ENCODE data around the gene MGAT4A. TPM values are rescaled to one million over a fixed set of nuclear protein-coding genes. Genes with fewer than 3 reads are reported as not detected.

The MGAT4A gene
- total RNA-seq, 2 donors from 2014 or later, result 13.2 to 37.4 TPM

DNA sequence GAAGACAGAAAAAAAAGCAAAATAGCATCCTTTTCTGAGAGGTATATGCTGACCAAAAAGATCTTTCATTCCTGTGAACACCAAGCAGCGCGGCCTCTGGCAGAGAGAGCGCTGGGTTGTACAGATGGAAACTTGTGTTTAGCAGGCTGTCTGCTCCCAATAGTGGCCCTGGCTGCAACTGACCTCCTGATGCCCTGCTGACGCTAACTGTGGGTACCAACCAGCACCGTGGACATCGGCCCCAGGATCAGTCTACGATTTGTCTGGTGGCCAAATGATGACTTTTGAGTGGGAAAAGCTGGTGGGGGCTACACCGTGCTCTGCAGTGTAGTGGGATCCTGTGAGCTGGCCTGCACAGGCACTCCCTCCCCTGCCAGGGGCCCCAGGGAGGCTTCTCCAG, 138.4 kb downstream of the MGAT4A start:
- Histone ChIP-seq H3K4me1 (no peaks in the 10 kb centered on the region), H3K9me3 (no peaks in the 10 kb centered on the region), H3K36me3 (peaks cover 5% of the 10 kb centered on the region), H3K4me3 (no peak overlapping the region), H3K27me3 (no peaks in the 10 kb centered on the region), H3K27ac (no peak overlapping the region)
- no peak for TF ChIP-seq CTCF (IDR thresholded peaks at IDR 0.05)
- DNase-seq (ENCODE audit: low spot score), result no peak

DNA sequence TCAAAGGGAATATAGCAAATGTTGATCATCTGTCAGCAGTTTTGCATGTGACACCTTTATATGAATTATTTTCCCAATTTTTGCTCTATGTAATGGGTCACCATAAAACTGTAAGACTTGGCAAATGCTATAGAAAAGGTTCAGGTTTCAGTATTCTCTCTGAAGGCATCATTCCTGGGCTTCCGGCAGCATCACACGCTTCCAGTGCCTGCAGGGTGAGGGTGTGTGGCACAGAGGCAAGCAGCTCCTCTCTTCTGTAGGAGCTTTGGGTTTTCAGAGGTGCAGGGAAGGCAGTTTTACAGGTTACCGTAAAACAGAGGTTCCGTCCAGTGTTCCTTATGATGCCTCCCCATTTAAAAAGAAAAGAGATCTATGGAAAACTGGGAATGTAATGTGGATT, 141.4 kb downstream of the MGAT4A start:
- no peak for TF ChIP-seq CTCF (IDR thresholded peaks at IDR 0.05)
- no peak for DNase-seq (ENCODE audit: low spot score)
- no peak overlapping the region for H3K4me3 ChIP-seq
- H3K27ac ChIP-seq, result no peak overlapping the region
- H3K27me3 ChIP-seq, result no peaks in the 10 kb centered on the region
- no peaks in the 10 kb centered on the region for H3K9me3 ChIP-seq
- H3K4me1 ChIP-seq, result no peaks in the 10 kb centered on the region
- no peaks in the 10 kb centered on the region for H3K36me3 ChIP-seq

DNA sequence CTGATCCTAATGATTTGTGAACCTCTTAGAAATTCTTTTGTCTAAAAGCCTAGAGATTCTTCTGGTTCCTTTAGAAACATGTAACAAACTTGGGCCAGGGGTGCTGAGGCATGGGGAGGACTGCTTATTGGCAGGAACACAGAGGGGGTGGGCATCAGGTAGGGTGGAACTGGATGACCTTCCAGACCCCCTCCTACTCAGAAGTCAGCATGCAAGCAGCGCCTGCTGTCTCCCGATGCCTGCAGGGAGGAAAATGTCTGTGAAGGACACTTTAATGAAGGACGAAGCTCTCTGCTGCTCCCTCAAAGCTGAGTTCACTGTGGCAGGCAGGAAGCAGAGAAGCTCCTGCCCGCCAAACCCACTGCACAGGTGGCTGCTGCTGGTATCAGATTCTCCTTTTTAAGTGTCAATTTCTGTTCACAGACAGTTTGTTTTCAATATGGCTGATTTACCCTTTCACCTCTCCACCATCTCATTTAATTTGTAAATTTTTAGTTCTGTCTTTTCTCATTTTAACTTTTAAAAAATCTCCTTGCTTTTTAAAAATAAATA, 142.0 kb downstream of the MGAT4A start:
- Histone ChIP-seq H3K27ac (no peak overlapping the region), H3K36me3 (no peaks in the 10 kb centered on the region), H3K27me3 (no peaks in the 10 kb centered on the region), H3K4me3 (no peak overlapping the region), H3K4me1 (no peaks in the 10 kb centered on the region), H3K9me3 (no peaks in the 10 kb centered on the region)
- DNase-seq (ENCODE audit: low spot score), result no peak
- TF ChIP-seq CTCF (IDR thresholded peaks at IDR 0.05), result no peak

DNA sequence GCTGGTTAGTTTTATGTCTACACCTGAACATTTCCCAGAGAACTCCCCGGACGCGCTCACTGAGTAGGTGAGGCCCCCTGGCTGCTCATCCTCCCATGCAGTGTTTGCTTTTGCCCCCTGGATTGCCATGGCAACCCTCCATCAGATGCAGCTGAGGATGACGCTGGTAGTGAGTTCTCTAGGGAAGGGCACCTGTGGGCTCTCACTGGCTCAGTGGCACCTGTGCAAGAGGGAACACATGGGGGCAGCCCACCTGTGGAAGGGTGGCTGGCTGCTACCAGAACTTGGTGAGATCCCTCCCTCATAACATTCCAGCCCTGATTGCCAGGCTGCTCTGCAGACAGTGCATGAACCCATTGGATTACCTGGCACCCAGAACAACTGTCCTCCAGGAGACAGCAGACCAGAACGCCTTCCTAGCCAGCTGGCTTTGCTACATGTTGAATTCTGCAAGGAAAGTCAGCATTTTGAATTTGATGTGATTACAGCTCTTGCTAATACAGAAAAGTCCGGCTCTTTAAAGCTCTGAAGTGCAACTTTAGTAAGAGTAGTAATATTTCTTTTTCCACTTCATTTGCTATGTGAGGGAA, 144.3 kb downstream of the MGAT4A start:
- Histone ChIP-seq H3K36me3 (peaks cover 6% of the 10 kb centered on the region), H3K4me1 (no peaks in the 10 kb centered on the region), H3K9me3 (no peaks in the 10 kb centered on the region), H3K27me3 (no peaks in the 10 kb centered on the region), H3K4me3 (no peak overlapping the region), H3K27ac (no peak overlapping the region)
- no peak for TF ChIP-seq CTCF (IDR thresholded peaks at IDR 0.05)
- peak; percentile 53 for DNase-seq (ENCODE audit: low spot score)

GRCh38 chr2:98585386-98585785, 145.5 kb downstream of the MGAT4A start:
- no peak for TF ChIP-seq CTCF (IDR thresholded peaks at IDR 0.05)
- peak; percentile 16 for DNase-seq (ENCODE audit: low spot score)
- Histone ChIP-seq H3K4me3 (no peak overlapping the region), H3K27ac (no peak overlapping the region), H3K4me1 (no peaks in the 10 kb centered on the region), H3K27me3 (no peaks in the 10 kb centered on the region), H3K36me3 (peaks cover 6% of the 10 kb centered on the region), H3K9me3 (no peaks in the 10 kb centered on the region)

Data from right atrium auricular region (tissue), 2 donors.